ENCODE data around the gene PIK3AP1.
"Not testable (repeated sequence)": the region's sequence is repeated elsewhere in the genome, so short reads cannot be mapped to it uniquely, and the experiment has no call there.

Gene PIK3AP1

GRCh38 chr10:96570983-96571964 is 149.0 kb downstream of the PIK3AP1 start:
- DNase-seq, result no peak

- DNase-seq, result no peak
These were observed 149.8 kb downstream of the PIK3AP1 start for GRCh38 chr10:96570511-96570910.

GRCh38 chr10:96568402-96568801 is 151.9 kb downstream of the PIK3AP1 start:
- DNase-seq, result no peak

GRCh38 chr10:96565774-96566173 is 154.5 kb downstream of the PIK3AP1 start:
- DNase-seq, result no peak

GRCh38 chr10:96560966-96561887 is 159.1 kb downstream of the PIK3AP1 start:
- no peak for DNase-seq

GRCh38 chr10:96560489-96560888 is 159.8 kb downstream of the PIK3AP1 start:
- DNase-seq, result no peak

GRCh38 chr10:96556003-96556402 is 164.3 kb downstream of the PIK3AP1 start:
- DNase-seq, result peak; percentile 9

GRCh38 chr10:96555330-96555729 is 165.0 kb downstream of the PIK3AP1 start:
- no peak for DNase-seq

- no peak for DNase-seq
These were observed 171.7 kb downstream of the PIK3AP1 start for GRCh38 chr10:96548589-96548988.

GRCh38 chr10:96545558-96545957 is 174.8 kb downstream of the PIK3AP1 start:
- not testable (repeated sequence) for DNase-seq
